Measurements from ENCODE around the gene NUCB2. TPM values are rescaled to one million over a fixed set of nuclear protein-coding genes. Genes with fewer than 3 reads are reported as not detected.

NUCB2 gene
- 71.6 and 102 TPM in 2 replicates for total RNA-seq (ENCODE audit: low replicate concordance)

DNA sequence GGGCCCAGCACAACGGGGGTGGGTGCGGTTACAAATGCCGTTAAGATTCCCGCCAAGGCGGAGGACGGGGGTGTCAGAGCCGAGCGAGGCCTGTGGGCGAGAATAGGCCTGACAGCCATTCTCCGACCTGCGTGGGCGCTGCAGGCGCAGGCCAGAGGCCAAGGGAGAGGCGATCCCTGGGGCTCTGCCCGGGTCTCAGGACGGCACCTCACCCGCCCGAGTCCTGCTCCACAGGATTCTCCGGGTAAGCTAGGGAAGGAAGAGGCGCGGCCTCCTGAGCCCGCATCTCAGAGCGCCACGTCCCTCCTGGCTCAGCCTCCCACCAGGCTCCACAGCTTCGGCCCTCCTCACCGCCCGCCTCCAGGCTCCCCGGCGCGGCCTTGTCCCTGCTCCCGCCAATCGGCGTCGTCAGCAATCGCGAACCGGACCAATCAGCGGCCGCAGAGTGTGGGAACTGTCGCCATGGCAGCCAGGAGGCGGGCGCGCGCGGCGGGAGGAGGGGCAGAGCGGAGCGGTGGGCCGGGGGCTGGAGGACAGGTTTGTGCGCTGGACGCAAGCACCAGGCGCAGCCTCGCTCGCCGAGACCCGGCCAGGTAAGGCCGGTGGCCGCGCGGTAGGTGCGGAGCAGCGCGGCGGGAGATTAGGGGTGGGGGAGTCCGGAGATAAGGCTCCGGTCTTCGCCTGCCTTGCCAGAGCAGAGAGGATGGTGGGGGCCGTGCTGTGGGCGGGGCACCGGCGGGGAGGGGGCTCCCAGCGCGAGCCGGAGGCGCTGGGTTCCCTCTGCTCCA lies at the start of gene NUCB2:
TSS of gene NUCB2 (plus strand) at position 504 of the 788 bp plus-strand sequence. CDS start 18,585 bp downstream, outside the sequence.

DNA sequence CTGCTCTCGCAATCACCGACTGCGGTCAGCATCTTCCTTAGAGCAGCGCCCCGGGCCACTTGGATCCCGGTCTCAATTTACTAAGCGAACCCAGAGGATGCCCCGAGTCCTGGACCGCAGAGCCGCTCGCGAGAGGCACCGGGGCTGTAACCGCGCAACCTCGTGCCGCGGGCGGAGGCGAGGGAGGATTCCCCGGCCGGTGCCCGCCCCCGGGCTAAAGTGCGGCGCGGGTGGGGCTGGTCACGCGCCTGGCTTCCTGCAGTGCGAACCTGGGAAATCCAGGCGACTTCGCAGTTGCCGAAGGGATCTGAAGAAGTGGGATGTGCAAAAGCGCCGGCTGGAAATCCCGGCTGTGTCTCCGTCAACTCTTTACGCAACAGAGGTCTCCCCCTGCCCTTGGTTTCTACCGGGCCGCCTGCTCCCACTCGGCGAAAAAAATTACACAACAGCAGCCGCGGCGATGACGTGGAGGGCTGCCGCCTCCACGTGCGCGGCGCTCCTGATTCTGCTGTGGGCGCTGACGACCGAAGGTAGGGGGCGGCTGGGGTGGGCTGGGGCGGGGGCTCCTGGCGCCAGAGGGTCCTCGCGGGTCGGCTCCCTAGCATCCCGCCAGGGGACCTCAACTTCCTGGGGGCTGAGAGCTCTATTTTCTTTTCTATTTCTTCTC lies 75.1 kb downstream of the NUCB2 start, which contains the start of gene NCR3LG1:
TSS of gene NCR3LG1 (plus strand) at position 291 of the 667 bp plus-strand sequence. CDS start at position 461, 170 bp downstream.

Other genes starting within 250 kb of the NUCB2 start
- gene RPS13, start 199.1 kb upstream of the NUCB2 start, total RNA-seq (ENCODE audit: low replicate concordance): 796 and 1,086 TPM in 2 replicates
- gene PIK3C2A, start 68.8 kb upstream of the NUCB2 start, total RNA-seq (ENCODE audit: low replicate concordance): 16.8 and 52.5 TPM in 2 replicates
- 0.94 and 2.7 TPM in 2 replicates for gene NCR3LG1, start 75.1 kb downstream of the NUCB2 start, total RNA-seq (ENCODE audit: low replicate concordance)
- not detected in 2 replicates for gene KCNJ11, start 111.9 kb downstream of the NUCB2 start, total RNA-seq (ENCODE audit: low replicate concordance)
- under 0.01 TPM in 1 of 2 replicates, not detected in the other for gene ABCC8, start 200.1 kb downstream of the NUCB2 start, total RNA-seq (ENCODE audit: low replicate concordance)

Measured in smooth muscle cell of the coronary artery (primary cell).